HEK293 (cell line): Measurements from ENCODE around the gene CHSY1.

Source experiments
- EGR2 ChIP-seq: fragments of 450-650 bp; formaldehyde crosslinking; IDR thresholded peaks from 2 replicates; pipeline ENCODE4 v1.5.1; 2016; ENCODE audit warnings: low read depth, missing biosample characterization, missing genetic modification characterization
- KLF16 ChIP-seq: fragments of 450-650 bp; formaldehyde crosslinking; IDR thresholded peaks from 2 replicates; pipeline ENCODE4 v1.5.1; 2017; ENCODE audit warnings: missing biosample characterization, missing genetic modification characterization
- KLF9 ChIP-seq: fragments of 450-650 bp; formaldehyde crosslinking; IDR thresholded peaks from 2 replicates; pipeline ENCODE4 v1.5.1; 2016; ENCODE audit warnings: missing biosample characterization, missing genetic modification characterization, low read depth
- SP3 ChIP-seq: fragments of 450-650 bp; formaldehyde crosslinking; IDR thresholded peaks from 2 replicates; pipeline ENCODE4 v1.5.1; 2016; ENCODE audit warnings: missing biosample characterization, missing genetic modification characterization
- YY1 ChIP-seq: fragments of 450-650 bp; formaldehyde crosslinking; IDR thresholded peaks from 2 replicates; pipeline ENCODE4 v1.5.1; 2018; ENCODE audit warnings: missing biosample characterization, missing genetic modification characterization
- ZNF169 ChIP-seq: fragments of 450-650 bp; formaldehyde crosslinking; IDR thresholded peaks from 2 replicates; pipeline ENCODE4 v1.5.1; 2016; ENCODE audit warnings: missing biosample characterization, missing genetic modification characterization
- ZNF211 ChIP-seq: fragments of 450-650 bp; formaldehyde crosslinking; IDR thresholded peaks from 2 replicates; pipeline ENCODE4 v1.5.1; 2016; ENCODE audit warnings: low read depth, missing biosample characterization, missing genetic modification characterization
- ZNF214 ChIP-seq: fragments of 450-650 bp; formaldehyde crosslinking; IDR thresholded peaks from 2 replicates; pipeline ENCODE4 v1.5.1; 2017; ENCODE audit warnings: missing biosample characterization, mild to moderate bottlenecking, missing genetic modification characterization, borderline replicate concordance
- ZNF391 ChIP-seq: fragments of 450-650 bp; formaldehyde crosslinking; IDR thresholded peaks from 2 replicates; pipeline ENCODE4 v1.5.1; 2016; ENCODE audit warnings: low read depth, missing biosample characterization, missing genetic modification characterization, borderline replicate concordance
- ZNF404 ChIP-seq: fragments of 450-650 bp; formaldehyde crosslinking; IDR thresholded peaks from 2 replicates; pipeline ENCODE4 v1.5.1; 2017; ENCODE audit warnings: missing biosample characterization, missing genetic modification characterization
- ZNF48 ChIP-seq: fragments of 450-650 bp; formaldehyde crosslinking; IDR thresholded peaks from 2 replicates; pipeline ENCODE4 v1.5.1; 2016; ENCODE audit warnings: missing biosample characterization, missing genetic modification characterization
- ZNF501 ChIP-seq: fragments of 450-650 bp; formaldehyde crosslinking; IDR thresholded peaks from 2 replicates; pipeline ENCODE4 v1.5.1; 2016; ENCODE audit warnings: missing biosample characterization, missing genetic modification characterization
- ZNF548 ChIP-seq: fragments of 450-650 bp; formaldehyde crosslinking; IDR thresholded peaks from 2 replicates; pipeline ENCODE4 v1.5.1; 2016; ENCODE audit warnings: missing biosample characterization, missing genetic modification characterization
- ZNF670 ChIP-seq: fragments of 450-650 bp; formaldehyde crosslinking; IDR thresholded peaks from 2 replicates; pipeline ENCODE4 v1.5.1; 2016; ENCODE audit warnings: missing biosample characterization, missing genetic modification characterization, low read depth
- ZNF768 ChIP-seq: fragments of 450-650 bp; formaldehyde crosslinking; IDR thresholded peaks from 2 replicates; pipeline ENCODE4 v1.5.1; 2018; ENCODE audit warnings: missing biosample characterization, mild to moderate bottlenecking, missing genetic modification characterization
- ZSCAN30 ChIP-seq: fragments of 450-650 bp; IDR thresholded peaks from 2 replicates; pipeline ENCODE4 v1.5.1; 2018; ENCODE audit warnings: missing biosample characterization, mild to moderate bottlenecking, missing genetic modification characterization, moderate library complexity
- TF ChIP-seq, protein P1 (sequence below): fragments of 450-650 bp; formaldehyde crosslinking; IDR thresholded peaks from 2 replicates; pipeline ENCODE4 v1.5.0; 2017; ENCODE audit warnings: missing biosample characterization, missing genetic modification characterization, borderline replicate concordance
- TF ChIP-seq, protein P2 (sequence below): fragments of 450-650 bp; formaldehyde crosslinking; IDR thresholded peaks from 2 replicates; pipeline ENCODE4 v1.5.1; 2016; ENCODE audit warnings: missing biosample characterization, missing genetic modification characterization
- TF ChIP-seq, protein P3 (sequence below): fragments of 450-650 bp; formaldehyde crosslinking; IDR thresholded peaks from 2 replicates; pipeline ENCODE4; 2016; ENCODE audit warnings: missing biosample characterization, missing genetic modification characterization
- TF ChIP-seq, protein P4 (sequence below): fragments of 450-650 bp; formaldehyde crosslinking; conservative IDR thresholded peaks from 2 replicates; pipeline ENCODE4 v1.5.1; 2016; ENCODE audit warnings: low read depth, missing biosample characterization, missing genetic modification characterization
- TF ChIP-seq, protein P5 (sequence below): IDR thresholded peaks from 2 replicates; pipeline ENCODE4 v1.6.1; 2011; ENCODE audit warnings: mild to moderate bottlenecking, low read depth, low read length, borderline replicate concordance
- TF ChIP-seq, protein P6 (sequence below): fragments of 450-650 bp; formaldehyde crosslinking; IDR thresholded peaks from 2 replicates; pipeline ENCODE4 v1.5.1; 2017; ENCODE audit warnings: missing biosample characterization, missing genetic modification characterization

CHSY1 gene

DNA sequence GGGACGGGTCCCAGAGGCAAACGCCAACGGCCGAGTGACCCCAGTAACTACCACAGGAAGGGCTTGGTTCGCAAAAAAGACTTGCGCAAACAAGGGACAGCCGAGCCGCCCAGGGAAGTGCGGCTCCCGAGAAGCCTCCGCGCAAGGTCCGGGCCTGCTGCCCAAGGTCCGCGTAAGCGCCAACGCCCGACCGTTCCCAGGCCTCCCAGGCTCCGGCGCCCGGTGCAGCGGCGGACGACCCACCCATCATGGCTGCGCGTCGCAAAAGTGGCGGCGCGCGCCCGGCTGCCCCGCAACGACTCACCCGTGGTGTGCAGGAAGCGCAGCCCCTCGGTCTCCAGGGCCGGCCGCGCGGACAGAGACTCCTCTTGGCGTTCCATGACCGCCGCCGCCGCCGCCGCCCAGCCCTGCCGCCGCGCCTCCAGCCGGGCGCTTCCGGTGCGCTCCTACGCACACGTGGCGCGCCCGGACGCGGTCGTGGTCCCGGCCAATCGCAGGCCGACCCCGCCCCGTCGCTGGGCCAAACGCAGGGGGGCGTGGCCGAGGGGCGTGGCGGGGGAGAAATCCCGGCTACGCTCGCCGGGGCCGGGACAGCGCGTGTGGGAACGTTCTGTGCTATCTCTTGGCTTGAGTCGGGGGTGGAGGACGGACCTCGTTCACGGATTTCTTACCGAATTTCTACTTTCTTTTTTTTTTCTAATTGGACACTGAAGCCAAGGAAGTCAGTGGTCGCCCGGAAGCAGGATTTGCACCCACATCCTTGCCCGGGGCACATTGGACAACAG is 25.4 kb upstream of the CHSY1 start, which contains the start of gene SELENOS (continued):
- TF ChIP-seq, protein P1, sequence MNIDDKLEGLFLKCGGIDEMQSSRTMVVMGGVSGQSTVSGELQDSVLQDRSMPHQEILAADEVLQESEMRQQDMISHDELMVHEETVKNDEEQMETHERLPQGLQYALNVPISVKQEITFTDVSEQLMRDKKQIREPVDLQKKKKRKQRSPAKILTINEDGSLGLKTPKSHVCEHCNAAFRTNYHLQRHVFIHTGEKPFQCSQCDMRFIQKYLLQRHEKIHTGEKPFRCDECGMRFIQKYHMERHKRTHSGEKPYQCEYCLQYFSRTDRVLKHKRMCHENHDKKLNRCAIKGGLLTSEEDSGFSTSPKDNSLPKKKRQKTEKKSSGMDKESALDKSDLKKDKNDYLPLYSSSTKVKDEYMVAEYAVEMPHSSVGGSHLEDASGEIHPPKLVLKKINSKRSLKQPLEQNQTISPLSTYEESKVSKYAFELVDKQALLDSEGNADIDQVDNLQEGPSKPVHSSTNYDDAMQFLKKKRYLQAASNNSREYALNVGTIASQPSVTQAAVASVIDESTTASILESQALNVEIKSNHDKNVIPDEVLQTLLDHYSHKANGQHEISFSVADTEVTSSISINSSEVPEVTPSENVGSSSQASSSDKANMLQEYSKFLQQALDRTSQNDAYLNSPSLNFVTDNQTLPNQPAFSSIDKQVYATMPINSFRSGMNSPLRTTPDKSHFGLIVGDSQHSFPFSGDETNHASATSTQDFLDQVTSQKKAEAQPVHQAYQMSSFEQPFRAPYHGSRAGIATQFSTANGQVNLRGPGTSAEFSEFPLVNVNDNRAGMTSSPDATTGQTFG (tag by site-specific recombination) = no peak
- TF ChIP-seq ZNF404 (tag by site-specific recombination) = no peak
- TF ChIP-seq, protein P2, sequence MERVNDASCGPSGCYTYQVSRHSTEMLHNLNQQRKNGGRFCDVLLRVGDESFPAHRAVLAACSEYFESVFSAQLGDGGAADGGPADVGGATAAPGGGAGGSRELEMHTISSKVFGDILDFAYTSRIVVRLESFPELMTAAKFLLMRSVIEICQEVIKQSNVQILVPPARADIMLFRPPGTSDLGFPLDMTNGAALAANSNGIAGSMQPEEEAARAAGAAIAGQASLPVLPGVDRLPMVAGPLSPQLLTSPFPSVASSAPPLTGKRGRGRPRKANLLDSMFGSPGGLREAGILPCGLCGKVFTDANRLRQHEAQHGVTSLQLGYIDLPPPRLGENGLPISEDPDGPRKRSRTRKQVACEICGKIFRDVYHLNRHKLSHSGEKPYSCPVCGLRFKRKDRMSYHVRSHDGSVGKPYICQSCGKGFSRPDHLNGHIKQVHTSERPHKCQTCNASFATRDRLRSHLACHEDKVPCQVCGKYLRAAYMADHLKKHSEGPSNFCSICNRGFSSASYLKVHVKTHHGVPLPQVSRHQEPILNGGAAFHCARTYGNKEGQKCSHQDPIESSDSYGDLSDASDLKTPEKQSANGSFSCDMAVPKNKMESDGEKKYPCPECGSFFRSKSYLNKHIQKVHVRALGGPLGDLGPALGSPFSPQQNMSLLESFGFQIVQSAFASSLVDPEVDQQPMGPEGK (tag by site-specific recombination) = peak; percentile 59
- TF ChIP-seq ZNF501 (tag by site-specific recombination) = peak; percentile 35; the same call in 1 of the 2 replicates
- no peak for TF ChIP-seq ZNF548 (tag by site-specific recombination)
- peak; percentile 45; the same call in 1 of the 2 replicates for TF ChIP-seq ZSCAN30
- TF ChIP-seq EGR2 (tag by site-specific recombination) = peak; percentile 7; the same call in 1 of the 2 replicates
- TF ChIP-seq SP3 (tag by site-specific recombination) = peak; percentile 88
- TF ChIP-seq, protein P3, sequence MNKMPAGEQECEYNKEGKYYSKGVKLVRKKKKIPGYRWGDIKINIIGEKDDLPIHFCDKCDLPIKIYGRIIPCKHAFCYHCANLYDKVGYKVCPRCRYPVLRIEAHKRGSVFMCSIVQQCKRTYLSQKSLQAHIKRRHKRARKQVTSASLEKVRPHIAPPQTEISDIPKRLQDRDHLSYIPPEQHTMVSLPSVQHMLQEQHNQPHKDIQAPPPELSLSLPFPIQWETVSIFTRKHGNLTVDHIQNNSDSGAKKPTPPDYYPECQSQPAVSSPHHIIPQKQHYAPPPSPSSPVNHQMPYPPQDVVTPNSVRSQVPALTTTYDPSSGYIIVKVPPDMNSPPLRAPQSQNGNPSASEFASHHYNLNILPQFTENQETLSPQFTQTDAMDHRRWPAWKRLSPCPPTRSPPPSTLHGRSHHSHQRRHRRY (tag by site-specific recombination) = no peak
- peak; percentile 75; the same call in 1 of the 2 replicates for TF ChIP-seq YY1
- TF ChIP-seq ZNF211 = no peak
- TF ChIP-seq ZNF169 (tag by site-specific recombination) = no peak
- TF ChIP-seq, protein P4, sequence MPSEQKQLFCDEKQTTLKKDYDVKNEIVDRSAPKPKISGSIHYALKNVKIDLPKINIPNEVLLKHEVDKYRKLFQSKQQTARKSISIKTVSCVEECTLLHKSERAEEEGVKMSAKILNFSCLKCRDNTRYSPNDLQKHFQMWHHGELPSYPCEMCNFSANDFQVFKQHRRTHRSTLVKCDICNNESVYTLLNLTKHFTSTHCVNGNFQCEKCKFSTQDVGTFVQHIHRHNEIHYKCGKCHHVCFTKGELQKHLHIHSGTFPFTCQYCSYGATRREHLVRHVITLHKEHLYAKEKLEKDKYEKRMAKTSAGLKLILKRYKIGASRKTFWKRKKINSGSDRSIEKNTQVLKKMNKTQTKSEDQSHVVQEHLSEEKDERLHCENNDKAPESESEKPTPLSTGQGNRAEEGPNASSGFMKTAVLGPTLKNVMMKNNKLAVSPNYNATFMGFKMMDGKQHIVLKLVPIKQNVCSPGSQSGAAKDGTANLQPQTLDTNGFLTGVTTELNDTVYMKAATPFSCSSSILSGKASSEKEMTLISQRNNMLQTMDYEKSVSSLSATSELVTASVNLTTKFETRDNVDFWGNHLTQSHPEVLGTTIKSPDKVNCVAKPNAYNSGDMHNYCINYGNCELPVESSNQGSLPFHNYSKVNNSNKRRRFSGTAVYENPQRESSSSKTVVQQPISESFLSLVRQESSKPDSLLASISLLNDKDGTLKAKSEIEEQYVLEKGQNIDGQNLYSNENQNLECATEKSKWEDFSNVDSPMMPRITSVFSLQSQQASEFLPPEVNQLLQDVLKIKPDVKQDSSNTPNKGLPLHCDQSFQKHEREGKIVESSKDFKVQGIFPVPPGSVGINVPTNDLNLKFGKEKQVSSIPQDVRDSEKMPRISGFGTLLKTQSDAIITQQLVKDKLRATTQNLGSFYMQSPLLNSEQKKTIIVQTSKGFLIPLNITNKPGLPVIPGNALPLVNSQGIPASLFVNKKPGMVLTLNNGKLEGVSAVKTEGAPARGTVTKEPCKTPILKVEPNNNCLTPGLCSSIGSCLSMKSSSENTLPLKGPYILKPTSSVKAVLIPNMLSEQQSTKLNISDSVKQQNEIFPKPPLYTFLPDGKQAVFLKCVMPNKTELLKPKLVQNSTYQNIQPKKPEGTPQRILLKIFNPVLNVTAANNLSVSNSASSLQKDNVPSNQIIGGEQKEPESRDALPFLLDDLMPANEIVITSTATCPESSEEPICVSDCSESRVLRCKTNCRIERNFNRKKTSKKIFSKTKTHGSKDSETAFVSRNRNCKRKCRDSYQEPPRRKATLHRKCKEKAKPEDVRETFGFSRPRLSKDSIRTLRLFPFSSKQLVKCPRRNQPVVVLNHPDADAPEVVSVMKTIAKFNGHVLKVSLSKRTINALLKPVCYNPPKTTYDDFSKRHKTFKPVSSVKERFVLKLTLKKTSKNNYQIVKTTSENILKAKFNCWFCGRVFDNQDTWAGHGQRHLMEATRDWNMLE (tag by site-specific recombination) = no peak
- TF ChIP-seq ZNF768 (tag by site-specific recombination) = no peak
- TF ChIP-seq ZNF391 = no peak
- TF ChIP-seq, protein P5, sequence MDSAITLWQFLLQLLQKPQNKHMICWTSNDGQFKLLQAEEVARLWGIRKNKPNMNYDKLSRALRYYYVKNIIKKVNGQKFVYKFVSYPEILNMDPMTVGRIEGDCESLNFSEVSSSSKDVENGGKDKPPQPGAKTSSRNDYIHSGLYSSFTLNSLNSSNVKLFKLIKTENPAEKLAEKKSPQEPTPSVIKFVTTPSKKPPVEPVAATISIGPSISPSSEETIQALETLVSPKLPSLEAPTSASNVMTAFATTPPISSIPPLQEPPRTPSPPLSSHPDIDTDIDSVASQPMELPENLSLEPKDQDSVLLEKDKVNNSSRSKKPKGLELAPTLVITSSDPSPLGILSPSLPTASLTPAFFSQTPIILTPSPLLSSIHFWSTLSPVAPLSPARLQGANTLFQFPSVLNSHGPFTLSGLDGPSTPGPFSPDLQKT = peak; percentile 84; the same call in 1 of the 2 replicates
- TF ChIP-seq KLF9 (tag by site-specific recombination) = peak; percentile 99
- TF ChIP-seq, protein P6, sequence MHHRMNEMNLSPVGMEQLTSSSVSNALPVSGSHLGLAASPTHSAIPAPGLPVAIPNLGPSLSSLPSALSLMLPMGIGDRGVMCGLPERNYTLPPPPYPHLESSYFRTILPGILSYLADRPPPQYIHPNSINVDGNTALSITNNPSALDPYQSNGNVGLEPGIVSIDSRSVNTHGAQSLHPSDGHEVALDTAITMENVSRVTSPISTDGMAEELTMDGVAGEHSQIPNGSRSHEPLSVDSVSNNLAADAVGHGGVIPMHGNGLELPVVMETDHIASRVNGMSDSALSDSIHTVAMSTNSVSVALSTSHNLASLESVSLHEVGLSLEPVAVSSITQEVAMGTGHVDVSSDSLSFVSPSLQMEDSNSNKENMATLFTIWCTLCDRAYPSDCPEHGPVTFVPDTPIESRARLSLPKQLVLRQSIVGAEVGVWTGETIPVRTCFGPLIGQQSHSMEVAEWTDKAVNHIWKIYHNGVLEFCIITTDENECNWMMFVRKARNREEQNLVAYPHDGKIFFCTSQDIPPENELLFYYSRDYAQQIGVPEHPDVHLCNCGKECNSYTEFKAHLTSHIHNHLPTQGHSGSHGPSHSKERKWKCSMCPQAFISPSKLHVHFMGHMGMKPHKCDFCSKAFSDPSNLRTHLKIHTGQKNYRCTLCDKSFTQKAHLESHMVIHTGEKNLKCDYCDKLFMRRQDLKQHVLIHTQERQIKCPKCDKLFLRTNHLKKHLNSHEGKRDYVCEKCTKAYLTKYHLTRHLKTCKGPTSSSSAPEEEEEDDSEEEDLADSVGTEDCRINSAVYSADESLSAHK = no peak
- no peak for TF ChIP-seq ZNF214
- 0 out of 2 replicates have a peak, but pooled peaks have one; percentile 69 for TF ChIP-seq KLF16
- TF ChIP-seq ZNF670 (tag by site-specific recombination) = no peak
- no peak for TF ChIP-seq ZNF48 (tag by site-specific recombination)
